GM12878 (cell line): ENCODE results near the gene SYNJ2. TPM values are rescaled to one million over a fixed set of nuclear protein-coding genes. Genes with fewer than 3 reads are reported as not detected.

ENCODE experiments used
- ATAC-seq: fragments of 200-7000 bp; cut with Tn5 transposase; 3 replicates; pipeline ENCODE4 v1.9.1; 2020; ENCODE audit warnings: mild to moderate bottlenecking, moderate library complexity
- BruUV-seq: library from RNA; stranded (reverse); fragments of 400-500 nt; replicated peaks from 2 replicates; lab custom pipeline; 2021; lab: Mats Ljungman, UMichigan
- CTCF ChIA-PET: fragments of 300-600 bp; sonication (Branson Sonifier 250); formaldehyde crosslinking; extraction: SDS; loops from one replicate; lab custom pipeline; 2021; ENCODE audit warnings: inconsistent platforms; lab: Yijun Ruan, JAX
- POLR2A ChIA-PET: fragments of 350-600 bp; formaldehyde crosslinking; extraction: SDS; loops from one replicate; lab custom pipeline; 2021; ENCODE audit warnings: inconsistent platforms; lab: Charles Lee
- RAD21 ChIA-PET: fragments of 300-600 bp; sonication (Branson Sonifier 250); formaldehyde crosslinking; loops from one replicate; lab custom pipeline; 2023; ENCODE audit warnings: antibody characterized with exemption; ENCODE audit not compliant: unreplicated experiment; lab: Charles Lee
- SMC1A ChIA-PET: fragments of 300-600 bp; sonication (Branson Sonifier 250); formaldehyde crosslinking; loops from one replicate; lab custom pipeline; 2023; ENCODE audit not compliant: unreplicated experiment, uncharacterized antibody; lab: Charles Lee
- DNase-seq: peaks from one replicate; pipeline ENCODE4 v3.0.0-alpha.2; 2011; ENCODE audit warnings: low read depth, low spot score
- FAIRE-seq: peaks from 3 replicates; lab custom pipeline; 2011; peaks lifted over from hg19 to GRCh38; lab: Jason Lieb, UNC
- H2AFZ ChIP-seq: 2 replicates; pipeline ENCODE4 v1.6.0; 2011; ENCODE audit warnings: low read depth, low read length, control low read depth; ENCODE audit not compliant: control insufficient read depth
- H3K27ac ChIP-seq: 2 replicates; pipeline ENCODE4 v1.5.1; 2011; ENCODE audit warnings: control low read depth; ENCODE audit not compliant: control insufficient read depth, insufficient read depth
- H3K27me3 ChIP-seq, 2 experiments: replicated peaks in 1 of 2; 2 replicates each; pipeline versions ENCODE4 v1.6.0 to v1.6.1; 2011; ENCODE audit warnings: low read length in 1 of 2; ENCODE audit not compliant: control insufficient read depth in 2 of 2, insufficient read depth in 2 of 2
- H3K36me3 ChIP-seq, 2 experiments: 2 replicates each; pipeline ENCODE4 v1.5.1; 2011; ENCODE audit warnings: low read length in 1 of 2; ENCODE audit not compliant: control insufficient read depth in 2 of 2, insufficient read depth in 2 of 2
- H3K4me1 ChIP-seq: 2 replicates; pipeline ENCODE4 v1.6.1; 2011; ENCODE audit warnings: mild to moderate bottlenecking, low read length, moderate library complexity, mixed read lengths; ENCODE audit not compliant: control insufficient read depth, insufficient read depth
- H3K4me2 ChIP-seq: 2 replicates; pipeline ENCODE4 v1.6.0; 2011; ENCODE audit warnings: control low read depth; ENCODE audit not compliant: control insufficient read depth, insufficient read depth
- H3K4me3 ChIP-seq: fragments of 200-600 bp; sonication (generic); 2 replicates; pipeline ENCODE4 v1.5.1; 2016
- H3K79me2 ChIP-seq: 2 replicates; pipeline ENCODE4 v1.6.0; 2011; ENCODE audit warnings: low read length; ENCODE audit not compliant: control insufficient read depth, insufficient read depth
- H3K9ac ChIP-seq: 2 replicates; pipeline ENCODE4 v1.8.0; 2011; ENCODE audit warnings: low read length, control low read depth, mixed read lengths; ENCODE audit not compliant: control insufficient read depth, insufficient read depth
- H3K9me3 ChIP-seq: replicated peaks from 3 replicates; pipeline ENCODE4 v1.5.1; 2011; ENCODE audit warnings: mild to moderate bottlenecking, low read length; ENCODE audit not compliant: control insufficient read depth, insufficient read depth
- H4K20me1 ChIP-seq: 2 replicates; pipeline ENCODE4 v1.6.0; 2011; ENCODE audit not compliant: control insufficient read depth, insufficient read depth
- CBFB ChIP-seq: IDR thresholded peaks from 2 replicates; pipeline ENCODE4 v1.6.1; 2016; ENCODE audit warnings: antibody characterized with exemption, low read depth
- FOS ChIP-seq: IDR thresholded peaks from 3 replicates; pipeline ENCODE4 v1.6.1; 2011; ENCODE audit warnings: borderline replicate concordance; ENCODE audit not compliant: insufficient read length; ENCODE audit errors: extremely low read depth
- GATAD2B ChIP-seq: fragments of 450-650 bp; conservative IDR thresholded peaks from 2 replicates; pipeline ENCODE4 v1.6.1; 2017; ENCODE audit warnings: low read depth, mild to moderate bottlenecking, moderate library complexity
- MLLT1 ChIP-seq: fragments of 450-650 bp; IDR thresholded peaks from 2 replicates; pipeline ENCODE4 v1.6.1; 2016; ENCODE audit warnings: mild to moderate bottlenecking
- MTA2 ChIP-seq: fragments of 450-650 bp; IDR thresholded peaks from 2 replicates; pipeline ENCODE4 v1.6.1; 2016; ENCODE audit warnings: low read depth, mild to moderate bottlenecking, moderate library complexity
- RB1 ChIP-seq: fragments of 450-650 bp; formaldehyde crosslinking; IDR thresholded peaks from 2 replicates; pipeline ENCODE4 v1.6.1; 2017; ENCODE audit warnings: mild to moderate bottlenecking, borderline replicate concordance
- USF1 ChIP-seq: IDR thresholded peaks from 2 replicates; pipeline ENCODE4 v1.6.1; 2011; ENCODE audit warnings: borderline replicate concordance, low read depth, mild to moderate bottlenecking, moderate library complexity, mixed read lengths, low read length; ENCODE audit not compliant: insufficient read depth; ENCODE audit errors: extremely low read length
- ZBED1 ChIP-seq: IDR thresholded peaks from 2 replicates; pipeline ENCODE4 v1.6.1; 2016; ENCODE audit warnings: borderline replicate concordance
- whole genome bisulfite sequencing: methylation state at CpG from one replicate; pipeline ENCODE4 v1.1.6; 2016; ENCODE audit warnings: low lambda C conversion rate; ENCODE audit not compliant: insufficient replicate concordance, insufficient coverage; ENCODE audit errors: missing lambda C conversion rate; 5-methylcytosine and 5-hydroxymethylcytosine counted together
- in situ Hi-C: fragments of 300-500 bp; cut with MboI; formaldehyde crosslinking; loops from 9 replicates; pipeline ENCODE4 v1.14.3; 2018; ENCODE audit warnings: mixed read lengths
- intact Hi-C: fragments of 100-400 bp; cut with micrococcal nuclease; formaldehyde crosslinking; loops from one replicate; pipeline ENCODE4 v1.14.2; 2022; ENCODE audit not compliant: unreplicated experiment
- polyA plus RNA-seq, 11 experiments: library from polyadenylated mRNA; depleted of rRNA in 4 of 11; unstranded in 6 of 11; stranded (reverse) in 5 of 11; fragments of >200 nt; fragmentation: Nextera tagmentation in 4 of 11; fragmentation: Illumina TruSeq in 1 of 11; extraction: Ambion mirVana in 4 of 11; extraction: Trizol in 1 of 11; gene quantifications; 1 replicate in 1 of 11; 2 replicates in 10 of 11; pipeline versions ENCODE4 v1.2.1 to v1.2.3, GENCODE V29; 2011 to 2016; ENCODE audit warnings: inconsistent platforms in 2 of 11, missing spikeins in 2 of 11, low read depth in 1 of 11
- total RNA-seq, 4 experiments: library from RNA; depleted of rRNA in 3 of 4; stranded (reverse); fragments of >200 nt in 3 of 4; fragmentation: Illumina TruSeq in 1 of 4; extraction: Trizol in 1 of 4; gene quantifications; 2 replicates each; pipeline versions ENCODE4 v1.2.1 to v1.2.3, GENCODE V29; 2013 to 2021

SYNJ2 gene
- total and polyA plus RNA-seq, 10 of the 15 experiments (the other 5 are each of a cell fraction or from before 2014, with no cell fraction given): 0.11 to 1.8 (median 0.57) TPM

- TF ChIP-seq ZBED1 (no peak), USF1 (no peak), GATAD2B (no peak), MTA2 (no peak), MLLT1 (no peak), FOS (no peak), CBFB (no peak)
Observed at GRCh38 chr6:158028421-158028820, 46.8 kb downstream of the SYNJ2 start (continued).

- ChIA-PET POLR2A (interaction anchor here (0.8 kb wide), 1 partner anchor 45 kb away, joined by 3 read pairs; no protein-coding TSS in a partner anchor), SMC1A (no interaction called here), RAD21 (no interaction called here), CTCF (interaction anchor here (0.8 to 1.7 kb wide), 3 partner anchors 13 to 46 kb away, joined by 3 to 6 read pairs (median 3); no protein-coding TSS in a partner anchor)
- BruUV-seq: no TSS peak
- H3K4me3 ChIP-seq: no peak overlapping the region
- ATAC-seq (no peak), FAIRE-seq (no peak), DNase-seq (no peak)
- WGBS: 90% methylated on average over 8 of the region's 8 CpGs
- no peaks in the 10 kb centered on the region; a peak in 1 of 4 replicates for H3K36me3 ChIP-seq
- H3K9ac ChIP-seq: no peak overlapping the region
- H3K79me2 ChIP-seq: no peaks in the 10 kb centered on the region
- H3K4me1 ChIP-seq: peaks cover 16% of the 10 kb centered on the region
- no peak overlapping the region for H3K4me2 ChIP-seq
- no peak overlapping the region for H3K27ac ChIP-seq
- H3K27me3 ChIP-seq: no peaks in the 10 kb centered on the region; a peak in 1 of 4 replicates
- intact Hi-C loops: loop anchor here (5.0 kb wide), 1 partner anchor 47 kb away; the partner anchor contains the start of gene SYNJ2
- H3K9me3 ChIP-seq: no peaks in the 10 kb centered on the region
- no peaks in the 10 kb centered on the region for H4K20me1 ChIP-seq
- in situ Hi-C loops: no loop called here
- H2AFZ ChIP-seq: no peak overlapping the region
- no peak for TF ChIP-seq RB1
- TF ChIP-seq, all 136 proteins: peak for 0
Observed at GRCh38 chr6:158028876-158029275, 47.2 kb downstream of the SYNJ2 start.
